ENCODE measurements around the gene BCAP31.

GRCh38 chrX:153674219-153674851, 49.9 kb downstream of the BCAP31 start:
- TF ChIP-seq CTCF (IDR thresholded peaks at IDR 0.05) (no peak), POLR2A (IDR thresholded peaks at IDR 0.05) (no peak)
